GM12865 (cell line): ENCODE data around the gene IRAK1BP1.
"Not testable (repeated sequence)": the region's sequence is repeated elsewhere in the genome, so short reads cannot be mapped to it uniquely, and the experiment has no call there.

Source experiments
- DNase-seq: peaks from one replicate; pipeline ENCODE4 v3.0.0; 2010; ENCODE audit warnings: low read depth
- H3K4me3 ChIP-seq: 2 replicates; pipeline ENCODE4 v1.5.1; 2011; ENCODE audit warnings: mild to moderate bottlenecking, low read depth, low read length, control low read depth
- CTCF ChIP-seq: IDR thresholded peaks from 2 replicates; pipeline ENCODE4 v1.5.1; 2011; ENCODE audit warnings: low read length, control low read depth, low read depth, inconsistent platforms; ENCODE audit not compliant: insufficient read depth; ENCODE audit errors: missing control alignments

The IRAK1BP1 gene

GRCh38 chr6:78854546-78854945 is 12.8 kb upstream of the IRAK1BP1 start:
- no peak for DNase-seq
- no peak for TF ChIP-seq CTCF
- no peak overlapping the region for H3K4me3 ChIP-seq

DNA sequence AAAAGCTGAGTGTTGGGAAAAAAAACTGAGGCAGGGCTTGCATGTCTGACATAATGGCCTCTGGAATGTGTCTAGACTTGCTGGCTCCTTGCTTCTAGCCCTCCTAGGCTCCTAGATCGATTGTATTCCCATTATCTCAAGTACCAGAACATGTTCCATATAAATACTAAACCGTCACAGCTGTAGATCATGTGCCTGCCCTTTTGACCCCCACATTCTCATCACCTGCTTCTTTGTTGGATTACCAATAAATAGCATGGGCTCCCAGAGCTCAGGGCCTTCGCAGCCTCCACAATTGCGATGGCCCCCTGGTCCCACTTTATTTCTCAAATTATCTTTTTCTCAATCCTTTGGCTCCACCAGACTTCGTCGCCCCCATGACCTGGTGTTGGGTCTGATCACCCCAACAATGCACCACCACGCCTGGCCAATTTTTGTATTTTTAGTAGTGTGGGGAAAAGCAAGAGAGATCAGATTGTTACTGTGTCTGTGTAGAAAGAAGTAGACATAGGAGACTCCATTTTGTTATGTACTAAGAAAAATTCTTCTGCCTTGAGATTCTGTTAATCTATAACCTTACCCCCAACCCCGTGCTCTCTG is 8.9 kb upstream of the IRAK1BP1 start:
- not testable (repeated sequence) for H3K4me3 ChIP-seq, DNase-seq

DNA sequence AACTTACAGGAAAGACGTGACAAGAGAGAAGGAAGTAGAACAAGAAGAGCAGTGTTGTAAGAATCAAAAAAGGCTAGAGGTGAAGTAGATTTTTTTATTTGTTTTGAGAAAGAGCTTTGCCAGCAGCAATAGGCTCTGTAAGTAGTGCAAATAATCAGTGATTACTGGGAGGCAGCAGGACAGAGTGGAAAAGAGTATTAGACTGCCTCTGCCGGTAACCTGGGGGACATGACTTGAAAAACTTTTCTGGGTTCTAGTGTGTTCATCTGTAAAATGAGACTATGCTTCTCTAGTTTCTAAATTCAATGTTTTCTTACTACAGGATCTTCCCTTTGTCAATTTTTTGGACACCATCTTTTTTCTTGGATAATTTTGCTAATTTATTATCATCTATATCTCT is 5.8 kb upstream of the IRAK1BP1 start:
- TF ChIP-seq CTCF = no peak
- peak; percentile 8 for DNase-seq

DNA sequence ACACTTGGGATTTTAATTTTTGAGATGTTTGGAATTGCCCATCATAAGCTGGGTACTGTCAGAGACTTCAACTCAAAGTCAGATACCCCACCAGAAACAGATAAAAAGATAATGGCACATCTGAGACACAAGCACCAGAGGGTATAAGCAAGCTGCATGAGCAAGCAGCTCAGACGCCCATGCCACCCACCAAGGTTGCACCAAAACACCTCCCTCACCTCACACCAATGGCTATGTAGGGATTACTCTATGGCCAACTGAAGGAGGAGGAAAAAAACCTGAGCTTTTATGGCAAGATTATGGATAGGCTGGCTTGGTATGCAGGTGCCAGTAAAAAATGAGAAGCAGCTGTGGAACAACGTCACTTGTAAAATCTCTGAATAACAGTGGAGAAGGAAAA is 3.8 kb upstream of the IRAK1BP1 start:
- no peak overlapping the region for H3K4me3 ChIP-seq
- DNase-seq = no peak
- no peak for TF ChIP-seq CTCF

More for the DNA sequence above, 5.8 kb upstream of the IRAK1BP1 start:
- no peak overlapping the region for H3K4me3 ChIP-seq

GRCh38 chr6:78864957-78865356 is 2.4 kb upstream of the IRAK1BP1 start:
- H3K4me3 ChIP-seq = no peak overlapping the region
- DNase-seq = no peak
- TF ChIP-seq CTCF = no peak

GRCh38 chr6:78867020-78867369 is 356 bp upstream of the IRAK1BP1 start:
- no peak for DNase-seq
- no peak for TF ChIP-seq CTCF
- peak overlapping the region; percentile 81 for H3K4me3 ChIP-seq

DNA sequence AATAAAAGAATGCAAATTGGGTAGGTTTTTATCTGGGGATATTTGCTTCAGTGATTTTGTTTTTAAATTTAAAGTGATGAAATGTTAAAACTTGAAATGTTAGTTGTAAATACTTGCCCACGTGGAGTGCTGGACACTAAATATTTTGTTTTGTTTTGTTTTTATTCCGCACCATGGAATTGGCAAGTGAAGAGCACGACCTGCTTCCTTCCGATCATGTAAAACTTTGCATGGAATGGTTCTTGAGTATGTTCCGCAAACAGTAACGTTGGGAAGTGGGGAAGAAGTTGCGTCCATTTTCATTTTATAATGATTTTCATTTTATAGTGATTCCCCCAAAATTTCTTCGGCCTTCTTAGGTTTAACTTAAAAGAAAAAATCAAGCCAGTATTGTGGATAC is 765 bp downstream of the IRAK1BP1 start:
- DNase-seq = no peak
- no peak for TF ChIP-seq CTCF
- peak overlapping the region; percentile 81 for H3K4me3 ChIP-seq

GRCh38 chr6:78875505-78875904 is 8.2 kb downstream of the IRAK1BP1 start:
- DNase-seq = no peak
- no peak for TF ChIP-seq CTCF
- no peak overlapping the region for H3K4me3 ChIP-seq
